H9 (cell line): Measurements from ENCODE around the gene ATG7. TPM values are rescaled to one million over a fixed set of nuclear protein-coding genes. Genes with fewer than 3 reads are reported as not detected.
A peak's percentile ranks its signal among the peaks of the same experiment; 100 is the strongest.
"Not testable (repeated sequence)": the region's sequence is repeated elsewhere in the genome, so short reads cannot be mapped to it uniquely, and the experiment has no call there.

ENCODE experiments used
- DNase-seq: peaks from one replicate; pipeline ENCODE4 v3.0.0-alpha.2; 2017
- H2AFZ ChIP-seq: one replicate; pipeline ENCODE4 v1.6.1; 2013; ENCODE audit warnings: mild to moderate bottlenecking, low read length, control low read depth, moderate library complexity
- H2AK5ac ChIP-seq: 2 replicates; pipeline ENCODE4 v1.6.1; 2013; ENCODE audit warnings: low read length, control low read depth, mixed read lengths; ENCODE audit not compliant: insufficient read length
- H2BK120ac ChIP-seq: one replicate; pipeline ENCODE4 v1.6.1; 2013; ENCODE audit warnings: low read depth, mild to moderate bottlenecking, low read length, control low read depth, inconsistent platforms; ENCODE audit not compliant: poor library complexity, severe bottlenecking
- H2BK12ac ChIP-seq: 2 replicates; pipeline ENCODE4 v1.6.1; 2013; ENCODE audit warnings: low read length, control low read depth, mixed read lengths, low read depth; ENCODE audit not compliant: insufficient read length
- H2BK15ac ChIP-seq: 2 replicates; pipeline ENCODE4 v1.6.1; 2013; ENCODE audit warnings: low read depth, low read length, control low read depth
- H2BK20ac ChIP-seq: one replicate; pipeline ENCODE4 v1.6.1; 2013; ENCODE audit warnings: low read depth, mild to moderate bottlenecking, low read length, control low read depth, inconsistent platforms; ENCODE audit not compliant: poor library complexity, severe bottlenecking
- H2BK5ac ChIP-seq: 2 replicates; pipeline ENCODE4 v1.6.1; 2013; ENCODE audit warnings: low read length, control low read depth, mixed read lengths; ENCODE audit not compliant: insufficient read length
- H3K14ac ChIP-seq: 2 replicates; pipeline ENCODE4 v1.6.1; 2013; ENCODE audit warnings: low read length, control low read depth; ENCODE audit not compliant: insufficient read depth
- H3K18ac ChIP-seq: 2 replicates; pipeline ENCODE4 v1.6.1; 2013; ENCODE audit warnings: low read depth, mild to moderate bottlenecking, mixed read lengths, low read length, control low read depth; ENCODE audit not compliant: insufficient read length
- H3K23ac ChIP-seq: 2 replicates; pipeline ENCODE4 v1.6.1; 2013; ENCODE audit warnings: low read length, control low read depth, mixed read lengths, low read depth; ENCODE audit not compliant: insufficient read length
- H3K23me2 ChIP-seq: 2 replicates; pipeline ENCODE4 v1.6.1; 2013; ENCODE audit warnings: low read depth, mild to moderate bottlenecking, mixed read lengths, low read length, control low read depth; ENCODE audit not compliant: insufficient read length, poor library complexity, severe bottlenecking
- H3K27ac ChIP-seq: 2 replicates; pipeline ENCODE4 v1.5.1; 2013; ENCODE audit warnings: low read length, control low read depth, mixed read lengths, low read depth; ENCODE audit not compliant: insufficient read length
- H3K27me3 ChIP-seq: 2 replicates; pipeline ENCODE4 v1.6.1; 2013; ENCODE audit warnings: low read length, control low read depth, inconsistent platforms; ENCODE audit not compliant: insufficient read depth
- H3K4ac ChIP-seq: 2 replicates; pipeline ENCODE4 v1.6.1; 2013; ENCODE audit warnings: low read depth, mild to moderate bottlenecking, control low read depth, inconsistent platforms, low read length, moderate library complexity
- H3K4me1 ChIP-seq: 2 replicates; pipeline ENCODE4 v1.6.1; 2013; ENCODE audit warnings: low read length, control low read depth, inconsistent platforms; ENCODE audit not compliant: insufficient read depth
- H3K4me2 ChIP-seq: 2 replicates; pipeline ENCODE4 v1.6.1; 2013; ENCODE audit warnings: low read length, control low read depth, mixed read lengths; ENCODE audit not compliant: insufficient read length, insufficient read depth
- H3K56ac ChIP-seq: 2 replicates; pipeline ENCODE4 v1.6.1; 2013; ENCODE audit warnings: low read depth, mild to moderate bottlenecking, mixed read lengths, low read length, control low read depth; ENCODE audit not compliant: insufficient read length
- H3K79me1 ChIP-seq: 2 replicates; pipeline ENCODE4 v1.6.1; 2013; ENCODE audit warnings: low read depth, mild to moderate bottlenecking, moderate library complexity, low read length, control low read depth, inconsistent platforms; ENCODE audit not compliant: insufficient read depth, poor library complexity, severe bottlenecking
- H3K79me2 ChIP-seq: 2 replicates; pipeline ENCODE4 v1.6.1; 2013; ENCODE audit warnings: low read length, control low read depth, inconsistent platforms; ENCODE audit not compliant: insufficient read depth
- H3K9ac ChIP-seq: 2 replicates; pipeline ENCODE4 v1.6.1; 2013; ENCODE audit warnings: low read length, control low read depth, mixed read lengths; ENCODE audit not compliant: insufficient read length; ENCODE audit errors: extremely low read depth
- H3K9me3 ChIP-seq: one replicate; pipeline ENCODE4 v1.6.1; 2013; ENCODE audit warnings: low read depth, low read length, inconsistent platforms; ENCODE audit not compliant: control insufficient read depth
- H3T11ph ChIP-seq: one replicate; pipeline ENCODE4 v1.6.1; 2013; ENCODE audit warnings: mild to moderate bottlenecking, low read length, control low read depth, inconsistent platforms
- H4K20me1 ChIP-seq: one replicate; pipeline ENCODE4 v1.6.1; 2013; ENCODE audit not compliant: control insufficient read depth, insufficient read length, insufficient read depth
- H4K5ac ChIP-seq: 2 replicates; pipeline ENCODE4 v1.6.1; 2013; ENCODE audit warnings: low read depth, mild to moderate bottlenecking, mixed read lengths, low read length, control low read depth; ENCODE audit not compliant: insufficient read length
- H4K8ac ChIP-seq: replicated peaks from 2 replicates; pipeline ENCODE4 v1.6.1; 2013; ENCODE audit warnings: low read length, control low read depth, mixed read lengths, low read depth; ENCODE audit not compliant: insufficient read length
- H4K91ac ChIP-seq: 2 replicates; pipeline ENCODE4 v1.6.1; 2013; ENCODE audit warnings: low read depth, mild to moderate bottlenecking, moderate library complexity, mixed read lengths, low read length, control low read depth; ENCODE audit not compliant: insufficient read length
- H3K27ac Mint-ChIP-seq, 3 experiments: 2 replicates in 2 of 3; 3 replicates in 1 of 3; pipeline ENCODE4 v1.8.0; 2020 to 2021; ENCODE audit warnings: mixed read lengths in 3 of 3, mild to moderate bottlenecking in 1 of 3, moderate library complexity in 1 of 3
- H3K27me3 Mint-ChIP-seq: 2 replicates; pipeline ENCODE4 v1.8.0; 2021; ENCODE audit warnings: low read depth, mild to moderate bottlenecking, moderate library complexity, mixed read lengths
- H3K36me3 Mint-ChIP-seq, 3 experiments: 2 replicates in 2 of 3; 3 replicates in 1 of 3; pipeline ENCODE4 v1.8.0; 2020 to 2021; ENCODE audit warnings: low read depth in 3 of 3, mixed read lengths in 3 of 3; ENCODE audit not compliant: insufficient read depth in 1 of 3
- H3K4me1 Mint-ChIP-seq, 2 experiments: 2 replicates each; pipeline ENCODE4 v1.8.0; 2020; ENCODE audit warnings: mixed read lengths in 2 of 2
- H3K4me3 Mint-ChIP-seq, 2 experiments: 2 replicates in 1 of 2; 3 replicates in 1 of 2; pipeline ENCODE4 v1.8.0; 2020 to 2021; ENCODE audit warnings: mild to moderate bottlenecking in 2 of 2, mixed read lengths in 2 of 2, moderate library complexity in 1 of 2
- H3K9me3 Mint-ChIP-seq, 2 experiments: 2 replicates in 1 of 2; 3 replicates in 1 of 2; pipeline ENCODE4 v1.8.0; 2020; ENCODE audit warnings: mild to moderate bottlenecking in 2 of 2, mixed read lengths in 2 of 2, moderate library complexity in 1 of 2
- CTCF ChIP-seq: fragments of 200-600 bp; sonication (generic); conservative IDR thresholded peaks from 3 replicates; pipeline ENCODE4 v1.8.0; 2021; ENCODE audit warnings: antibody characterized with exemption, mild to moderate bottlenecking
- WGBS: extraction: QIAGEN DNeasy Blood & Tissue Kit; methylation state at CpG from one replicate; pipeline ENCODE4 v1.1.7; 2013; ENCODE audit warnings: missing lambda C conversion rate, low lambda C conversion rate, mixed read lengths; ENCODE audit not compliant: insufficient read length; ENCODE audit errors: extremely low coverage; 5-methylcytosine and 5-hydroxymethylcytosine counted together
- total RNA-seq: library from RNA; stranded (reverse); gene quantifications from 2 replicates; pipeline ENCODE4 v1.2.1, GENCODE V29; 2021

The ATG7 gene
- total RNA-seq, 1 experiment from 2014 or later, result 17.9 TPM

DNA sequence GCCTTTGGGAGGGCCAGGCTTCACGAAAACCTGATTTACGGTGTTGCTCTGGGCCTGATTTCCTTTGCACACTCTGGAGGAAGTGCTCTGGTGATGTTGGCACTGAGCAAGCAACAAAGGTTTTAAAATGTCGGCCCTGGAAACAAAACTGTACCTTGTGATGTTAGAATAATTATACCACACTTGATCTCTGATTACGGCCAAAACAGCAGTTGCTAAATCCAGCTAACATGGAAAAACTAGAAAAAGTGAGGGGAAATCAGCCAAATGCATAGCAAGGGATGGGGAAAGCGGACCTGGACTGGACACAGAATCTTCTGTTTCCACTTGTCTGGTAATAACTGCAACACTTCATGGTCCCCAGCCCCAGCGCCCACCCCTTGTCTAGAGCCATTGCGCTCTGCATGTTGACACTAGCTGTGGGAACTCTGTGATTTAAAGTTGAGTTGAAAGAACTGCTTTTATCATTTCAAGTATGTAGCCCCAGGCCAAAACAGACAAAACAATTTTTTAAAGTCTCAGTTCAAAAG is 251.4 kb downstream of the ATG7 start:
- no peak overlapping the region for H2BK120ac ChIP-seq
- no peak for DNase-seq
- no peak overlapping the region for H2BK12ac ChIP-seq
- no peak overlapping the region for H3T11ph ChIP-seq
- no peak overlapping the region for H2AFZ ChIP-seq
- H2BK5ac ChIP-seq, result no peak overlapping the region
- no peak overlapping the region for H3K9ac ChIP-seq
- H4K20me1 ChIP-seq, result no peaks in the 10 kb centered on the region
- H2BK20ac ChIP-seq, result no peak overlapping the region
- no peaks in the 10 kb centered on the region for H3K27me3 ChIP-seq
- no peaks in the 10 kb centered on the region for H3K36me3 Mint-ChIP-seq
- H3K4ac ChIP-seq, result no peak overlapping the region
- H4K91ac ChIP-seq, result no peak overlapping the region
- no peaks in the 10 kb centered on the region for H3K79me1 ChIP-seq
- H3K4me1 Mint-ChIP-seq, result 0 out of 4 replicates have a peak, but pooled peaks cover 0 to 3% of the 10 kb centered on the region in 2 experiments
- no peak for TF ChIP-seq CTCF
- H2BK15ac ChIP-seq, result no peak overlapping the region
- no peaks in the 10 kb centered on the region for H3K4me1 ChIP-seq
- H4K8ac ChIP-seq, result no peak overlapping the region
- no peaks in the 10 kb centered on the region for H3K9me3 ChIP-seq
- no peaks in the 10 kb centered on the region for H3K23me2 ChIP-seq
- H3K27ac Mint-ChIP-seq, result peak overlapping the region in 1 of 3 experiments; percentile 38; a peak in 1 of 7 replicates
- H3K18ac ChIP-seq, result no peak overlapping the region
- H3K23ac ChIP-seq, result no peak overlapping the region
- H3K4me2 ChIP-seq, result no peak overlapping the region
- H3K9me3 Mint-ChIP-seq, result no peaks in the 10 kb centered on the region
- H3K27me3 Mint-ChIP-seq, result no peaks in the 10 kb centered on the region
- WGBS, result no CpG with 5 or more reads among the region's 7 CpGs
- no peak overlapping the region for H3K27ac ChIP-seq
- peak overlapping the region; percentile 33 for H3K56ac ChIP-seq
- H4K5ac ChIP-seq, result no peak overlapping the region
- H3K14ac ChIP-seq, result no peak overlapping the region
- no peak overlapping the region for H2AK5ac ChIP-seq
- H3K79me2 ChIP-seq, result no peaks in the 10 kb centered on the region
- H3K4me3 Mint-ChIP-seq, result no peak overlapping the region

GRCh38 chr3:11526121-11526520 is 253.9 kb downstream of the ATG7 start:
- not testable (repeated sequence) for H2AK5ac ChIP-seq, H3K79me1 ChIP-seq, H3K18ac ChIP-seq, H2BK12ac ChIP-seq, H3T11ph ChIP-seq, H3K4me1 ChIP-seq, H3K9me3 Mint-ChIP-seq, H3K23ac ChIP-seq, H3K56ac ChIP-seq, DNase-seq, H3K4me2 ChIP-seq, H4K8ac ChIP-seq, H3K4ac ChIP-seq, H2BK120ac ChIP-seq, H3K27me3 ChIP-seq, H3K36me3 Mint-ChIP-seq, H4K5ac ChIP-seq, H3K4me3 Mint-ChIP-seq, H3K9ac ChIP-seq, H2AFZ ChIP-seq, H3K79me2 ChIP-seq, H2BK5ac ChIP-seq, H3K27me3 Mint-ChIP-seq, H4K91ac ChIP-seq, H4K20me1 ChIP-seq, H2BK20ac ChIP-seq, H3K14ac ChIP-seq, H3K27ac ChIP-seq, H3K4me1 Mint-ChIP-seq, H3K9me3 ChIP-seq, H3K23me2 ChIP-seq, H2BK15ac ChIP-seq, H3K27ac Mint-ChIP-seq
- WGBS, result no CpG with 5 or more reads among the region's 5 CpGs
